ENCODE results near the gene GTF3C1.

Gene GTF3C1

GRCh38 chr16:27426423-27427408, 123.0 kb downstream of the GTF3C1 start:
- TF ChIP-seq ZC3H10 (CRISPR knock-in tag; IDR thresholded peaks at IDR 0.05) = no peak
- no peak for TF ChIP-seq POU6F1 (CRISPR knock-in tag; IDR thresholded peaks at IDR 0.05; ENCODE audit: borderline replicate concordance, low read depth)
- TF ChIP-seq ZNF8 (CRISPR knock-in tag; IDR thresholded peaks at IDR 0.05) = no peak
- no peak for TF ChIP-seq GLIS3 (CRISPR knock-in tag; IDR thresholded peaks at IDR 0.05)
- no peak for TF ChIP-seq CREB5 (CRISPR knock-in tag; IDR thresholded peaks at IDR 0.05; ENCODE audit: low read depth)
- no peak for TF ChIP-seq ZFP30 (CRISPR knock-in tag; IDR thresholded peaks at IDR 0.05)
- TF ChIP-seq CSDC2 (CRISPR knock-in tag; IDR thresholded peaks at IDR 0.05) = no peak
- TF ChIP-seq TCF4 (CRISPR knock-in tag; IDR thresholded peaks at IDR 0.05; ENCODE audit: borderline replicate concordance) = no peak
- TF ChIP-seq, protein P1, sequence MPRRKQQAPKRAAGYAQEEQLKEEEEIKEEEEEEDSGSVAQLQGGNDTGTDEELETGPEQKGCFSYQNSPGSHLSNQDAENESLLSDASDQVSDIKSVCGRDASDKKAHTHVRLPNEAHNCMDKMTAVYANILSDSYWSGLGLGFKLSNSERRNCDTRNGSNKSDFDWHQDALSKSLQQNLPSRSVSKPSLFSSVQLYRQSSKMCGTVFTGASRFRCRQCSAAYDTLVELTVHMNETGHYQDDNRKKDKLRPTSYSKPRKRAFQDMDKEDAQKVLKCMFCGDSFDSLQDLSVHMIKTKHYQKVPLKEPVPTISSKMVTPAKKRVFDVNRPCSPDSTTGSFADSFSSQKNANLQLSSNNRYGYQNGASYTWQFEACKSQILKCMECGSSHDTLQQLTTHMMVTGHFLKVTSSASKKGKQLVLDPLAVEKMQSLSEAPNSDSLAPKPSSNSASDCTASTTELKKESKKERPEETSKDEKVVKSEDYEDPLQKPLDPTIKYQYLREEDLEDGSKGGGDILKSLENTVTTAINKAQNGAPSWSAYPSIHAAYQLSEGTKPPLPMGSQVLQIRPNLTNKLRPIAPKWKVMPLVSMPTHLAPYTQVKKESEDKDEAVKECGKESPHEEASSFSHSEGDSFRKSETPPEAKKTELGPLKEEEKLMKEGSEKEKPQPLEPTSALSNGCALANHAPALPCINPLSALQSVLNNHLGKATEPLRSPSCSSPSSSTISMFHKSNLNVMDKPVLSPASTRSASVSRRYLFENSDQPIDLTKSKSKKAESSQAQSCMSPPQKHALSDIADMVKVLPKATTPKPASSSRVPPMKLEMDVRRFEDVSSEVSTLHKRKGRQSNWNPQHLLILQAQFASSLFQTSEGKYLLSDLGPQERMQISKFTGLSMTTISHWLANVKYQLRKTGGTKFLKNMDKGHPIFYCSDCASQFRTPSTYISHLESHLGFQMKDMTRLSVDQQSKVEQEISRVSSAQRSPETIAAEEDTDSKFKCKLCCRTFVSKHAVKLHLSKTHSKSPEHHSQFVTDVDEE (CRISPR knock-in tag; IDR thresholded peaks at IDR 0.05) = no peak
- TF ChIP-seq ARNTL (CRISPR knock-in tag; IDR thresholded peaks at IDR 0.05; ENCODE audit: borderline replicate concordance, low read depth) = no peak
- TF ChIP-seq ESRRG (CRISPR knock-in tag; IDR thresholded peaks at IDR 0.05) = no peak
- no peak for TF ChIP-seq ISL1 (CRISPR knock-in tag; IDR thresholded peaks at IDR 0.05)
- peak; percentile 97 for ATAC-seq

GRCh38 chr16:27425961-27426360, 123.8 kb downstream of the GTF3C1 start:
- no peak for TF ChIP-seq CREB5 (CRISPR knock-in tag; IDR thresholded peaks at IDR 0.05; ENCODE audit: low read depth)
- no peak for TF ChIP-seq ZFP3 (CRISPR knock-in tag; IDR thresholded peaks at IDR 0.05)
- TF ChIP-seq RARB (CRISPR knock-in tag; IDR thresholded peaks at IDR 0.05) = no peak
- TF ChIP-seq TCF4 (CRISPR knock-in tag; IDR thresholded peaks at IDR 0.05; ENCODE audit: borderline replicate concordance) = no peak
- no peak for TF ChIP-seq BACH2 (CRISPR knock-in tag; IDR thresholded peaks at IDR 0.05; ENCODE audit: borderline replicate concordance)
- no peak for TF ChIP-seq PPARA (CRISPR knock-in tag; IDR thresholded peaks at IDR 0.05; ENCODE audit: borderline replicate concordance)
- TF ChIP-seq ZNF565 (CRISPR knock-in tag; conservative IDR thresholded peaks at IDR 0.05; ENCODE audit: low read depth) = no peak
- TF ChIP-seq TOX (CRISPR knock-in tag; IDR thresholded peaks at IDR 0.05; ENCODE audit: borderline replicate concordance) = no peak
- ATAC-seq = no peak

GRCh38 chr16:27424772-27425498, 124.8 kb downstream of the GTF3C1 start:
- TF ChIP-seq CREB5 (CRISPR knock-in tag; IDR thresholded peaks at IDR 0.05; ENCODE audit: low read depth) = no peak
- no peak for TF ChIP-seq PPARA (CRISPR knock-in tag; IDR thresholded peaks at IDR 0.05; ENCODE audit: borderline replicate concordance)
- no peak for TF ChIP-seq ESRRG (CRISPR knock-in tag; IDR thresholded peaks at IDR 0.05)
- TF ChIP-seq POU6F1 (CRISPR knock-in tag; IDR thresholded peaks at IDR 0.05; ENCODE audit: borderline replicate concordance, low read depth) = no peak
- TF ChIP-seq GLIS3 (CRISPR knock-in tag; IDR thresholded peaks at IDR 0.05) = no peak
- TF ChIP-seq BACH2 (CRISPR knock-in tag; IDR thresholded peaks at IDR 0.05; ENCODE audit: borderline replicate concordance) = no peak
- no peak for TF ChIP-seq ZFP30 (CRISPR knock-in tag; IDR thresholded peaks at IDR 0.05)
- TF ChIP-seq TCF4 (CRISPR knock-in tag; IDR thresholded peaks at IDR 0.05; ENCODE audit: borderline replicate concordance) = no peak
- TF ChIP-seq, protein P1 (CRISPR knock-in tag; IDR thresholded peaks at IDR 0.05) = no peak
- no peak for TF ChIP-seq ISL1 (CRISPR knock-in tag; IDR thresholded peaks at IDR 0.05)
- no peak for TF ChIP-seq ZNF8 (CRISPR knock-in tag; IDR thresholded peaks at IDR 0.05)
- no peak for TF ChIP-seq TOX (CRISPR knock-in tag; IDR thresholded peaks at IDR 0.05; ENCODE audit: borderline replicate concordance)
- no peak for ATAC-seq
